AG04449 (cell line): ENCODE measurements around the gene ADRB1.

Source experiments
- CTCF ChIA-PET: fragments of 350-600 bp; formaldehyde crosslinking; extraction: SDS; loops from one replicate; lab custom pipeline; 2021; ENCODE audit warnings: antibody characterized with exemption; lab: Yijun Ruan, JAX
- POLR2A ChIA-PET: fragments of 400-600, 350-600 bp; formaldehyde crosslinking; extraction: SDS; loops from one replicate; lab custom pipeline; 2020; ENCODE audit warnings: antibody characterized with exemption, inconsistent platforms; lab: Yijun Ruan, JAX
- DNase-seq: peaks from one replicate; pipeline ENCODE4 v3.0.0-alpha.2; 2010; ENCODE audit warnings: low read depth, low spot score
- H3K4me3 ChIP-seq: 2 replicates; pipeline ENCODE4 v1.5.1; 2011; ENCODE audit warnings: low read depth, mild to moderate bottlenecking, control low read depth, low read length
- TF ChIP-seq, protein P1 (sequence below): IDR thresholded peaks from one replicate; pipeline ENCODE4 v1.5.1; 2011; ENCODE audit warnings: mild to moderate bottlenecking, moderate library complexity, low read length, control low read depth, inconsistent platforms; ENCODE audit not compliant: insufficient read depth; ENCODE audit errors: missing control alignments

ADRB1 gene

DNA sequence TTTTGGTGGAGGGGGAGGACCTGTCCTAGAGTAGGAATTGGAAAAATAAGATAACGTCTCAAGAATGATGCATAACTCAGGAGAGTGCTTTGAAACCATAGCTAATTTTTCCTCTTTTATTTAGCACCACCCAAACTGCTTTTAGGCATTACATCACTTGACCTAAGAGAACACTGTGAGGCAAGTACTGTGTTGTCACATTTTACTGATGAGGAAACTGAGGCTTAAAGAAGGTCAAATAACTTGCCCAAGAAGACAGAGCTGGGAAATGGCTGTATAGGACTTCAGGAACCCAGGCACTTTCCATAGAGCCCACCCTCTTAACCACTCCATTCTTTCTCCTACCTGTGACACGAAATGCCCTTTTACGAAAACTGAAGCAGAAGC is 21.4 kb downstream of the ADRB1 start:
- CTCF ChIA-PET: no interaction called here
- TF ChIP-seq, protein P1, sequence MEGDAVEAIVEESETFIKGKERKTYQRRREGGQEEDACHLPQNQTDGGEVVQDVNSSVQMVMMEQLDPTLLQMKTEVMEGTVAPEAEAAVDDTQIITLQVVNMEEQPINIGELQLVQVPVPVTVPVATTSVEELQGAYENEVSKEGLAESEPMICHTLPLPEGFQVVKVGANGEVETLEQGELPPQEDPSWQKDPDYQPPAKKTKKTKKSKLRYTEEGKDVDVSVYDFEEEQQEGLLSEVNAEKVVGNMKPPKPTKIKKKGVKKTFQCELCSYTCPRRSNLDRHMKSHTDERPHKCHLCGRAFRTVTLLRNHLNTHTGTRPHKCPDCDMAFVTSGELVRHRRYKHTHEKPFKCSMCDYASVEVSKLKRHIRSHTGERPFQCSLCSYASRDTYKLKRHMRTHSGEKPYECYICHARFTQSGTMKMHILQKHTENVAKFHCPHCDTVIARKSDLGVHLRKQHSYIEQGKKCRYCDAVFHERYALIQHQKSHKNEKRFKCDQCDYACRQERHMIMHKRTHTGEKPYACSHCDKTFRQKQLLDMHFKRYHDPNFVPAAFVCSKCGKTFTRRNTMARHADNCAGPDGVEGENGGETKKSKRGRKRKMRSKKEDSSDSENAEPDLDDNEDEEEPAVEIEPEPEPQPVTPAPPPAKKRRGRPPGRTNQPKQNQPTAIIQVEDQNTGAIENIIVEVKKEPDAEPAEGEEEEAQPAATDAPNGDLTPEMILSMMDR: no peak
- no peak for DNase-seq
- POLR2A ChIA-PET: no interaction called here
- no peak overlapping the region for H3K4me3 ChIP-seq

DNA sequence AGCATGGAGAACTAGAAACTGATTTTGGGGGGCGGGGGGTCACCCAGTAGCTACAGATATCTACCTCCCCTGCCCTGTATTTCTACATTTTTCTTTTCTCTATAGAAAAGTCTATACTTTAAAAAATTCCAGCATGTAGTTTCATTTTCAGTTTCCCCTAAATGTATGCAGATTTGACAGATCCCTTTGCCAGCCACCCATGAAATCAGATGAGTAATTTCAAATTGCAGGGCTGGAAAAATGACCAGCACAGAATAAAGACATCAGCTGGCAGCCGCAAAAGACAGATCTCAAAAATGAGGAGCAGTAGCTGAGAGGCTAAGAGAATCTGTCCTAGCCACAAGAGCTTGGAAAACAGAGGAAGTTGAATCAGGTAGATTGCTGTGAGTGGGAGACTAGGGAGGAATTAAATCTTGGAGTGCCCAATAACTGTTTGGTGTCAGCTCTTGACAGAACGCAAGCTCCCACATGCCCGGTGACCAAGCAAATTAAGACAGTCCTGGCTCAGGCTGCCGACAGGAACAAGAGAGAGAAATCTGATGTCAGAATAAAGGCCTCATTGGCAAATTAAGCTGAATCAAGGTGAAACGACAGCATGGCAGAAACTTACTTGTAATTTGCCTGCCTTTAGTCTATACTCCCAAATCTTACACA is 24.5 kb downstream of the ADRB1 start:
- no peak overlapping the region; the same call in 1 of the 2 replicates for H3K4me3 ChIP-seq
- no peak for DNase-seq
- CTCF ChIA-PET: no interaction called here
- TF ChIP-seq, protein P1: no peak
- POLR2A ChIA-PET: no interaction called here

DNA sequence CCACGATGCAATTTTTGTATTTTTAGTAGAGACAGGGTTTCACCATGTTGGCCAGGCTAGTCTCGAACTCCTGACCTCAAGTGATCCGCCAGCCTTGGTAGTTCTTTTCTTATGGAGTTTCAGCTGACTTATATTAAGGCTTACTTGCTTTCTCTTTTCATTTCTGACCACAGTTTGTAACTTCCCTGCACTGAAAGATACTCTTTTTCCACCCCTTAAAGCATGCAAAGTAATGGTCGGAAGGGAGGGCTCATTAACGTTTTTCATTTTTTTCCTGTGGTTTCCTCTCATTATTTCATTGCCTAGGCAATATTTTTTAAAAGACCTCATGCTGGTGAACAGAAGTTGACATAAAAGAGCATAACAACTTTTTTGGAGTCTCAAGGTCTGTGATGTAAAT is 27.0 kb downstream of the ADRB1 start:
- DNase-seq: no peak
- TF ChIP-seq, protein P1: no peak
- ChIA-PET CTCF (no interaction called here), POLR2A (no interaction called here)
- H3K4me3 ChIP-seq: no peak overlapping the region

DNA sequence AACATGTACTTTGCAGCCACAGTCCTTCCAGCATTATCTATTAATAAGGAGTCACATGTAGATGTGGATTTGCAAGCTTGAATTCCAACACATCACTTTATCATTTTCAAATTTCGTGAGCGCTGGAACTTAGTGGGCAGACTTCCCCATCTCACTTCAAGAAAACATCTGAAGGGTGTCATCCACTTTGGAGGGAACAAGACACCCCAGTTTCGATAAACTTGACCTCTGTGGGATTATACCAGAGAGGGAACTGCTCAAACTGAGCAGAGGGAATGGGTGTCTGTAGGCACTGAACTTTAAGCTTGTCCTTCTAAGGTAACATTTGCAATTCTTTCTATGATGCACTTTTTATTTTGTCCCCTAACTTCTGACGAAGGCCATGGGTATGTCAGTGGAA is 27.5 kb downstream of the ADRB1 start:
- no peak overlapping the region for H3K4me3 ChIP-seq
- ChIA-PET CTCF (no interaction called here), POLR2A (no interaction called here)
- TF ChIP-seq, protein P1: no peak
- no peak for DNase-seq

DNA sequence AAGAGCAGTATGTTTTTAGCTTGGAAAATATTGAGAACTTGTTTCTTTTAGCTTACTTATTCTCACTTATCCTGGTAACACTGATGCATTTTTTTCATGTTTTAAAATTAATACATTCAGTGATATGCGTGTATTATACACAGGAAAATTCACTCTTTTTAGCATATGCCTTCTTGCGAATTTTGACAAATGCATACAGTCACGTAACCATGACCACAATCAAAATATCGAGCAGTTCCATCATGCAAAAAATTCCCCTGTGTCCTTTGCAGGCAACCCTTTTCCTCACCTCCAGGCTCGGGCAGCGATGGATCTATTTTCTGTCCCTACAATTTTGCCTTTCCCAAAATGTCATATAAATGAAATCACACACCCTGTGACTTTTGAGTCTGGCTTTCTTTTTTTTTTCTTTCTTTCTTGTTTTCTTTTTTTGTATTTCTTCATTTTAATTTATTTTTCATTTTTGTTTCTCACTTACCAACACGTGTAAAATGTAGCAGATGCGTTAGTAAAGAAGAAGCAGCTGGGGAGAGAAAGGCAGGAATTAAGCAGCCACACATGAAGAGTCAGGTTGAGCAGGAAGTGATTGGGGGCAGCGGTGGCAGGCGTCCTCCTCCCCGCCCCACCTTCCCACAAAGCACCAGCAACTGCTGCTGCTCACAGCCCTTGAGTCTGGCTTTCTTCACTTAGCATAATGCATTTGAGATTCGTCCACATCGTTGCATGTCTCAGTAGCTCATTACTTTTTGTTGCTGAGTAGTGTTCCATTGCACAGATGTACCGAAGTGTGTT is 29.9 kb downstream of the ADRB1 start:
- ChIA-PET CTCF (no interaction called here), POLR2A (no interaction called here)
- TF ChIP-seq, protein P1: no peak
- no peak overlapping the region for H3K4me3 ChIP-seq
- no peak for DNase-seq

DNA sequence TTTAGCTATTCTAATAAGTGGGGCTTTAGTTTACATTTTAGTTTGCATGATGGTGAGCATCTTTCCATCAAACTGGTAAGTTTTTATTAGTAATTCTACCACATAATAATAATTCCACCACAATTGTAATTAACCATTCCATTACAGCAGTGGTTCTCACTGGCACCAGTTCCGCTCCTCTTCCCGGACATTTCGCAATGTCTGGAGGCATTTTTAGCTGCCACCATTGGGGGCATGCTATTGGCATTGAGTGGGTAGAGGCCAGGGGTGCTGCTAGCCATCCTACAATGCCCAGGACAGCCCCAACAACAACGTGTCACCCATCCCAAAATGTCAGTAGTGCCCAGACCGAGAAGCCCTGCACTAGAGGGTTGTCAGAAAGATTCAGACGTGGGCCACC is 31.4 kb downstream of the ADRB1 start:
- DNase-seq: no peak
- H3K4me3 ChIP-seq: no peak overlapping the region
- ChIA-PET POLR2A (no interaction called here), CTCF (interaction anchor here (1.1 kb wide), 1 partner anchor 26 kb away, joined by 3 read pairs; no protein-coding TSS in a partner anchor)
- TF ChIP-seq, protein P1: no peak
